Neuronal stem cell (in vitro differentiated cells): Measurements from ENCODE around the gene IDUA.

Source experiments
- DNase-seq: peaks from one replicate; pipeline ENCODE4 v3.0.0-alpha.2; 2013; ENCODE audit warnings: low spot score
- H2AFZ ChIP-seq: one replicate; pipeline ENCODE4 v1.6.1; 2013; ENCODE audit warnings: mild to moderate bottlenecking, low read length, inconsistent platforms
- H2AK5ac ChIP-seq: 2 replicates; pipeline ENCODE4 v1.6.1; 2013; ENCODE audit warnings: low read depth, mild to moderate bottlenecking, inconsistent platforms, low read length, moderate library complexity, mixed read lengths
- H2BK120ac ChIP-seq: 2 replicates; pipeline ENCODE4 v1.6.1; 2013; ENCODE audit warnings: low read depth, mild to moderate bottlenecking, inconsistent platforms, low read length, moderate library complexity, mixed read lengths
- H2BK12ac ChIP-seq: one replicate; pipeline ENCODE4 v1.6.1; 2013; ENCODE audit warnings: low read length, inconsistent platforms
- H2BK15ac ChIP-seq: 2 replicates; pipeline ENCODE4 v1.6.1; 2013; ENCODE audit warnings: mild to moderate bottlenecking, low read length, inconsistent platforms, mixed read lengths
- H2BK5ac ChIP-seq: one replicate; pipeline ENCODE4 v1.6.1; 2013; ENCODE audit warnings: inconsistent platforms, mild to moderate bottlenecking, low read length, moderate library complexity
- H3K14ac ChIP-seq: one replicate; pipeline ENCODE4 v1.6.1; 2013; ENCODE audit warnings: low read length, inconsistent platforms
- H3K18ac ChIP-seq: 2 replicates; pipeline ENCODE4 v1.6.1; 2013; ENCODE audit warnings: low read length, inconsistent platforms
- H3K23ac ChIP-seq: 2 replicates; pipeline ENCODE4 v1.6.1; 2013; ENCODE audit warnings: low read depth, mild to moderate bottlenecking, mixed read lengths, low read length, inconsistent platforms; ENCODE audit not compliant: poor library complexity
- H3K27ac ChIP-seq: replicated peaks from 3 replicates; pipeline ENCODE4 v1.5.1; 2013; ENCODE audit warnings: low read length, inconsistent platforms
- H3K27me3 ChIP-seq, 3 experiments: 2 replicates each; pipeline ENCODE4 v1.6.1; 2013; ENCODE audit warnings: low read length in 3 of 3, mild to moderate bottlenecking in 2 of 3, inconsistent platforms in 1 of 3, low read depth in 1 of 3, mixed read lengths in 1 of 3, moderate library complexity in 1 of 3; ENCODE audit not compliant: control insufficient read depth in 3 of 3, insufficient read depth in 3 of 3
- H3K36me3 ChIP-seq, 2 donors: replicated peaks in 1 of 2; 2 replicates each; pipeline ENCODE4 v1.6.1; 2013; ENCODE audit warnings: low read length in 2 of 2; ENCODE audit not compliant: control insufficient read depth in 2 of 2, insufficient read depth in 2 of 2
- H3K4ac ChIP-seq: 2 replicates; pipeline ENCODE4 v1.6.1; 2013; ENCODE audit warnings: inconsistent platforms, mild to moderate bottlenecking, low read length, moderate library complexity
- H3K4me1 ChIP-seq, 2 donors: 1 replicate in 1 of 2; 2 replicates in 1 of 2; pipeline ENCODE4 v1.6.1; 2013; ENCODE audit warnings: low read length in 2 of 2, low read depth in 1 of 2; ENCODE audit not compliant: control insufficient read depth in 2 of 2, insufficient read depth in 1 of 2
- H3K4me2 ChIP-seq: one replicate; pipeline ENCODE4 v1.6.1; 2013; ENCODE audit warnings: mild to moderate bottlenecking, low read length, inconsistent platforms; ENCODE audit not compliant: insufficient read depth, poor library complexity, severe bottlenecking
- H3K4me3 ChIP-seq, 2 donors: 2 replicates each; pipeline ENCODE4 v1.5.1; 2013; ENCODE audit warnings: low read length in 2 of 2, mild to moderate bottlenecking in 2 of 2, inconsistent platforms in 1 of 2, moderate library complexity in 1 of 2
- H3K79me1 ChIP-seq: one replicate; pipeline ENCODE4 v1.6.1; 2013; ENCODE audit warnings: low read depth, mild to moderate bottlenecking, inconsistent platforms, low read length, moderate library complexity
- H3K9ac ChIP-seq: one replicate; pipeline ENCODE4 v1.6.1; 2013; ENCODE audit warnings: mild to moderate bottlenecking, low read depth, low read length, inconsistent platforms; ENCODE audit not compliant: poor library complexity
- H3K9me3 ChIP-seq, 2 donors: replicated peaks in 1 of 2; 2 replicates each; pipeline versions ENCODE3 to v1.6.1; 2013; ENCODE audit warnings: low read length in 2 of 2, mild to moderate bottlenecking in 2 of 2, inconsistent platforms in 1 of 2, low read depth in 1 of 2, mixed read lengths in 1 of 2, moderate library complexity in 1 of 2; ENCODE audit not compliant: control insufficient read depth in 2 of 2, insufficient read depth in 1 of 2
- H4K8ac ChIP-seq: one replicate; pipeline ENCODE4 v1.6.1; 2013; ENCODE audit warnings: low read depth, mild to moderate bottlenecking, inconsistent platforms, low read length, moderate library complexity
- H4K91ac ChIP-seq: one replicate; pipeline ENCODE4 v1.6.1; 2013; ENCODE audit warnings: low read length, low read depth, mild to moderate bottlenecking, inconsistent platforms; ENCODE audit not compliant: poor library complexity
- WGBS, 2 donors: extraction: QIAGEN DNeasy Blood & Tissue Kit; methylation state at CpG; one replicate each; pipeline ENCODE4 v1.1.7; 2013; ENCODE audit warnings: missing lambda C conversion rate in 2 of 2, mixed read lengths in 1 of 2; ENCODE audit not compliant: insufficient read length in 2 of 2, insufficient replicate concordance in 1 of 2; ENCODE audit errors: extremely low coverage in 2 of 2; 5-methylcytosine and 5-hydroxymethylcytosine counted together

The IDUA gene

DNA sequence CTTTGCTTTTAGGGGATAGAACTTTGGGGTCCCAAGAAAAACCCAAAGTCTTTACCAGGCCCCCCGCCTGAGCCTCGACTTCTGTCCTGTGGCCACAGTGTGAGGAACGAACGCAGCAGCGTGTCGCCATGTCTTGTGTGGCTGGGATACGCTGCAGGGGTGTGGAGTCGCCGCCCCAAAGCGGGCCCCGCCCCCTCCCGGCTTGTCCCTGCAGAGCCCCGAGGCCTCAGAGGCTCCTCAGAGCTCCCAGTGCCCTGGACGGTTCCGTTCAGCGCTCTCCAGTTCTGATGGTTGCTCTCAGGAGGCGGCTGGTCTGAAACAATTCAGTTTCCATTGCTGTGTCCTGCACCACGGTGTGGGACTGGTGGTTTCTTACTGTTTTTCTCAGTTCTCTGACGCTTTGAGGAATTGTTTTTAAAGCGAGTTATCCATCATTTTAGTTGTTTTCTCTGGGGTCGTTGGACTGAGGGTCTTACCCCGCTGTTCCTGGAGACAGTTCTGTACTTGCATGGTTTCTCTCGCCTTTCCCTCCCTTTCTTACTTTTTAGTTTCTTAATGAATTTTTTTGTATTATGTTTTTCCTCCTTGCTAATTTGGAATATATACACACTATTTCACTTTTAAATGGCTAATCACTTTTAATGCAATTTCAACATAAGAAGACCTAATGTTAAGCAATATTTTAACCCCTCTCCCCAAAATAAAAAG, 1.6 kb upstream of the IDUA start:
- no CpG with 5 or more reads among the region's 23 CpGs for WGBS, 2 donors
- Histone ChIP-seq H3K79me1 (peaks cover 8% of the 10 kb centered on the region), H3K18ac (no peak overlapping the region), H3K9ac (no peak overlapping the region), H3K4me2 (peak overlapping the region; percentile 33), H4K8ac (no peak overlapping the region), H2BK5ac (no peak overlapping the region), H3K4me3 (no peak overlapping the region), H3K27me3 (peaks cover 0 to 57% (median 4%) of the 10 kb centered on the region in 3 experiments), H2BK12ac (no peak overlapping the region), H3K27ac (no peak overlapping the region), H4K91ac (no peak overlapping the region), H3K4ac (no peak overlapping the region), H2BK15ac (no peak overlapping the region), H2BK120ac (no peak overlapping the region), H3K23ac (no peak overlapping the region), H2AK5ac (no peak overlapping the region), H3K9me3 (no peaks in the 10 kb centered on the region), H2AFZ (peak overlapping the region; percentile 53), H3K14ac (no peak overlapping the region), H3K4me1 (peaks cover 3 to 7% of the 10 kb centered on the region in 2 donors), H3K36me3 (no peaks in the 10 kb centered on the region)
- DNase-seq = no peak

DNA sequence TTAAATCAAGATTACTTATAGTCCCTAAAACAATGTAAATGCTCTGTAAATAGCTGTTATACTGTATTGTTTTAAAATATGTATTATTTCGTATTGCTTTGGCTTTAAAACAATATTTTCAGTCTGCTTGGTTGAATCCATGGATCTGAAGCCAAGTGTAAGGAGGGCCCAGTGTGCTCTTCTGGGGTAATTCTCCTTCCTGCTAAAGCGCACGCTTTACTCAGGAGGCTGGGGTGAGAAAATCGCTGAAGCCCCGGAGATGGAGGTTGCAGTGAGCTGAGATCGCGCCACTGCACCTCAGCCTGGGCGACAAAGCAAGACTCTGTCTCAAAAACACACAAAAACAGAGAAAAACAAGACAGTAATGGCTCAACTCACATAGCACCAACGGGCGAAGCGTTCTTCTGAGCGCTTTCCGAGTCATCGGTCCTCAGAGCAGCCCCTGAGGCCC, 391 bp upstream of the IDUA start:
- H3K27me3 ChIP-seq = peaks cover 0 to 57% (median 4%) of the 10 kb centered on the region in 3 experiments

DNA sequence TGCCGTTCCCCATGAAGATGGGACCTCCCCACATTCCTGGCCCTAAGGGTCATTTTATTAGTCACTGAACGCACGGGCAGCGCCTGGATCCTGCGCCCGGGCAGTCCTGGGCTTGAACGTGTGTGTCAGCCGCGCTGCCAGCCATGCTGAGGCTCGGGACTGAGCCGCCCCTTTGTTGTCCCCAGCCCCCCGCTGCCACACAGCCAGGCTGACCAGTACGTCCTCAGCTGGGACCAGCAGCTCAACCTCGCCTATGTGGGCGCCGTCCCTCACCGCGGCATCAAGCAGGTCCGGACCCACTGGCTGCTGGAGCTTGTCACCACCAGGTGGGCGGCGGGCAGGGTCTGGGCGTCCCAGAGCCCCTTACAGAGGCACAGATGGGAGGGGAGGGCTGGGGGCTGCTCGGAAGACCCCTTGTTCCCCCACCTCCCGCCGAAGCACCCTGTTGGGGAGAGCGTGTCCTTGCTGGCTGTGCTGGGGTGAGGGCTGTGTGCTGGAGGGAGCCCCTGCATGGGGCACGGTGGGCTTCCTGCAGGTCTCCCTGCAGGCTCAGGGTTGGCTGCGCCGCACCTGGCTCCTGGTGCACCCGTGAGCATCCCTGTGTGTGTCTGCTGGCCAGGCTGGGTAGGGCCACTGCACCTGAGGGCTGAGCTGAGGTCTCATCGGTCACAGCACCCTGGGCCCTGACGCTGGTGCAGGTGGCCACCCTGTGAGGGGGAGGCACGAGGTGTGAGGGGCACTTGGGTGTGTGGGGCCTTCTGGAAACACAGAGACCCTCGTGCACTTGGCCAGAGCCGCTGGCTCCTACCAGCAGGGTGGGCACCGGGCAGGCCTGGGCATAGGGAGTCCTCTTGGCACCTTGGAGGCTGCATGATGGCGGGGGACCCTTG, 1.0 kb downstream of the IDUA start:
- Histone ChIP-seq H3K27ac (no peak overlapping the region), H3K4me1 (peaks cover 3 to 15% of the 10 kb centered on the region in 2 donors), H3K9ac (peak overlapping the region; percentile 12), H3K79me1 (peaks cover 8% of the 10 kb centered on the region), H2AFZ (peak overlapping the region; percentile 93), H2BK5ac (no peak overlapping the region), H3K27me3 (peaks cover 0 to 48% (median 4%) of the 10 kb centered on the region in 3 experiments), H3K9me3 (no peaks in the 10 kb centered on the region), H3K14ac (peak overlapping the region; percentile 82), H2BK120ac (peak overlapping the region; percentile 72), H2AK5ac (peak overlapping the region; percentile 96), H2BK12ac (peak overlapping the region; percentile 58), H3K18ac (peak overlapping the region; percentile 85), H3K4me2 (peak overlapping the region; percentile 68), H3K4me3 (peak overlapping the region; percentile 54 to 86), H3K23ac (peak overlapping the region; percentile 91), H3K4ac (peak overlapping the region; percentile 66), H4K91ac (no peak overlapping the region), H2BK15ac (peak overlapping the region; percentile 92), H4K8ac (no peak overlapping the region), H3K36me3 (peaks cover 0 to 1% of the 10 kb centered on the region in 2 donors)
- WGBS, 2 donors = no CpG with 5 or more reads among the region's 37 CpGs
- DNase-seq = no peak

More for the DNA sequence above, 391 bp upstream of the IDUA start:
- H2BK15ac ChIP-seq = no peak overlapping the region
- H2BK12ac ChIP-seq = no peak overlapping the region
- no peak overlapping the region for H3K4ac ChIP-seq
- no peak overlapping the region for H2BK120ac ChIP-seq
- no peak overlapping the region for H2AK5ac ChIP-seq
- H3K18ac ChIP-seq = peak overlapping the region; percentile 96
- H3K4me3 ChIP-seq = peak overlapping the region; percentile 54 to 86
- peak overlapping the region; percentile 91 for H3K23ac ChIP-seq
- peaks cover 3 to 7% of the 10 kb centered on the region in 2 donors for H3K4me1 ChIP-seq
- H3K27ac ChIP-seq = no peak overlapping the region
- H4K91ac ChIP-seq = no peak overlapping the region
- peaks cover 8% of the 10 kb centered on the region for H3K79me1 ChIP-seq
- H3K14ac ChIP-seq = no peak overlapping the region
- peak overlapping the region; percentile 71 for H3K9ac ChIP-seq
- H2AFZ ChIP-seq = peak overlapping the region; percentile 93
- DNase-seq = no peak
- H3K4me2 ChIP-seq = peak overlapping the region; percentile 68
- H4K8ac ChIP-seq = no peak overlapping the region
- no peaks in the 10 kb centered on the region for H3K9me3 ChIP-seq
- peaks cover 0 to 1% of the 10 kb centered on the region in 2 donors for H3K36me3 ChIP-seq
- peak overlapping the region; percentile 63 for H2BK5ac ChIP-seq
- no CpG with 5 or more reads among the region's 14 CpGs for WGBS, 2 donors
